GM12878 (cell line): ENCODE measurements around the gene TMED7. TPM values are rescaled to one million over a fixed set of nuclear protein-coding genes. Genes with fewer than 3 reads are reported as not detected.

Experiments used
- ATAC-seq: fragments of 200-7000 bp; cut with Tn5 transposase; 3 replicates; pipeline ENCODE4 v1.9.1; 2020; ENCODE audit warnings: mild to moderate bottlenecking, moderate library complexity
- BruUV-seq: library from RNA; stranded (reverse); fragments of 400-500 nt; replicated peaks from 2 replicates; lab custom pipeline; 2021; lab: Mats Ljungman, UMichigan
- CTCF ChIA-PET: fragments of 300-600 bp; sonication (Branson Sonifier 250); formaldehyde crosslinking; extraction: SDS; loops from one replicate; lab custom pipeline; 2021; ENCODE audit warnings: inconsistent platforms; lab: Yijun Ruan, JAX
- POLR2A ChIA-PET: fragments of 350-600 bp; formaldehyde crosslinking; extraction: SDS; loops from one replicate; lab custom pipeline; 2021; ENCODE audit warnings: inconsistent platforms; lab: Charles Lee
- RAD21 ChIA-PET: fragments of 300-600 bp; sonication (Branson Sonifier 250); formaldehyde crosslinking; loops from one replicate; lab custom pipeline; 2023; ENCODE audit warnings: antibody characterized with exemption; ENCODE audit not compliant: unreplicated experiment; lab: Charles Lee
- SMC1A ChIA-PET: fragments of 300-600 bp; sonication (Branson Sonifier 250); formaldehyde crosslinking; loops from one replicate; lab custom pipeline; 2023; ENCODE audit not compliant: unreplicated experiment, uncharacterized antibody; lab: Charles Lee
- DNase-seq: peaks from one replicate; pipeline ENCODE4 v3.0.0-alpha.2; 2011; ENCODE audit warnings: low read depth, low spot score
- FAIRE-seq: peaks from 3 replicates; lab custom pipeline; 2011; peaks lifted over from hg19 to GRCh38; lab: Jason Lieb, UNC
- H2AFZ ChIP-seq: 2 replicates; pipeline ENCODE4 v1.6.0; 2011; ENCODE audit warnings: low read depth, low read length, control low read depth; ENCODE audit not compliant: control insufficient read depth
- H3K27ac ChIP-seq: 2 replicates; pipeline ENCODE4 v1.5.1; 2011; ENCODE audit warnings: control low read depth; ENCODE audit not compliant: control insufficient read depth, insufficient read depth
- H3K27me3 ChIP-seq, 2 experiments: replicated peaks in 1 of 2; 2 replicates each; pipeline versions ENCODE4 v1.6.0 to v1.6.1; 2011; ENCODE audit warnings: low read length in 1 of 2; ENCODE audit not compliant: control insufficient read depth in 2 of 2, insufficient read depth in 2 of 2
- H3K36me3 ChIP-seq, 2 experiments: 2 replicates each; pipeline ENCODE4 v1.5.1; 2011; ENCODE audit warnings: low read length in 1 of 2; ENCODE audit not compliant: control insufficient read depth in 2 of 2, insufficient read depth in 2 of 2
- H3K4me1 ChIP-seq: 2 replicates; pipeline ENCODE4 v1.6.1; 2011; ENCODE audit warnings: mild to moderate bottlenecking, low read length, moderate library complexity, mixed read lengths; ENCODE audit not compliant: control insufficient read depth, insufficient read depth
- H3K4me2 ChIP-seq: 2 replicates; pipeline ENCODE4 v1.6.0; 2011; ENCODE audit warnings: control low read depth; ENCODE audit not compliant: control insufficient read depth, insufficient read depth
- H3K4me3 ChIP-seq: fragments of 200-600 bp; sonication (generic); 2 replicates; pipeline ENCODE4 v1.5.1; 2016
- H3K79me2 ChIP-seq: 2 replicates; pipeline ENCODE4 v1.6.0; 2011; ENCODE audit warnings: low read length; ENCODE audit not compliant: control insufficient read depth, insufficient read depth
- H3K9ac ChIP-seq: 2 replicates; pipeline ENCODE4 v1.8.0; 2011; ENCODE audit warnings: low read length, control low read depth, mixed read lengths; ENCODE audit not compliant: control insufficient read depth, insufficient read depth
- H3K9me3 ChIP-seq: replicated peaks from 3 replicates; pipeline ENCODE4 v1.5.1; 2011; ENCODE audit warnings: mild to moderate bottlenecking, low read length; ENCODE audit not compliant: control insufficient read depth, insufficient read depth
- H4K20me1 ChIP-seq: 2 replicates; pipeline ENCODE4 v1.6.0; 2011; ENCODE audit not compliant: control insufficient read depth, insufficient read depth
- CEBPB ChIP-seq, 2 experiments: fragments of 150-350 bp in 1 of 2; IDR thresholded peaks; 2 replicates each; pipeline ENCODE4 v1.6.1; 2012 to 2014; ENCODE audit warnings: low read depth in 2 of 2, low read length in 2 of 2, borderline replicate concordance in 1 of 2, inconsistent platforms in 1 of 2
- SIX5 ChIP-seq: IDR thresholded peaks from 2 replicates; pipeline ENCODE4 v1.6.1; 2011; ENCODE audit warnings: mild to moderate bottlenecking, low read depth, low read length, moderate library complexity; ENCODE audit not compliant: severe bottlenecking
- WGBS: methylation state at CpG from one replicate; pipeline ENCODE4 v1.1.6; 2016; ENCODE audit warnings: low lambda C conversion rate; ENCODE audit not compliant: insufficient replicate concordance, insufficient coverage; ENCODE audit errors: missing lambda C conversion rate; 5-methylcytosine and 5-hydroxymethylcytosine counted together
- in situ Hi-C: fragments of 300-500 bp; cut with MboI; formaldehyde crosslinking; loops from 9 replicates; pipeline ENCODE4 v1.14.3; 2018; ENCODE audit warnings: mixed read lengths
- intact Hi-C: fragments of 100-400 bp; cut with micrococcal nuclease; formaldehyde crosslinking; loops from one replicate; pipeline ENCODE4 v1.14.2; 2022; ENCODE audit not compliant: unreplicated experiment
- polyA plus RNA-seq, 11 experiments: library from polyadenylated mRNA; depleted of rRNA in 4 of 11; unstranded in 6 of 11; stranded (reverse) in 5 of 11; fragments of >200 nt; fragmentation: Nextera tagmentation in 4 of 11; fragmentation: Illumina TruSeq in 1 of 11; extraction: Ambion mirVana in 4 of 11; extraction: Trizol in 1 of 11; gene quantifications; 1 replicate in 1 of 11; 2 replicates in 10 of 11; pipeline versions ENCODE4 v1.2.1 to v1.2.3, GENCODE V29; 2011 to 2016; ENCODE audit warnings: inconsistent platforms in 2 of 11, missing spikeins in 2 of 11, low read depth in 1 of 11
- total RNA-seq, 4 experiments: library from RNA; depleted of rRNA in 3 of 4; stranded (reverse); fragments of >200 nt in 3 of 4; fragmentation: Illumina TruSeq in 1 of 4; extraction: Trizol in 1 of 4; gene quantifications; 2 replicates each; pipeline versions ENCODE4 v1.2.1 to v1.2.3, GENCODE V29; 2013 to 2021
- TF ChIP-seq, protein P1 (sequence below): fragments of 450-650 bp; formaldehyde crosslinking; IDR thresholded peaks from 2 replicates; pipeline ENCODE4 v1.5.0; 2022; ENCODE audit warnings: mild to moderate bottlenecking, missing genetic modification characterization

TMED7 gene
- total and polyA plus RNA-seq, 10 of the 15 experiments (the other 5 are each of a cell fraction or from before 2014, with no cell fraction given): 8.0 to 37.3 (median 25.2) TPM

DNA sequence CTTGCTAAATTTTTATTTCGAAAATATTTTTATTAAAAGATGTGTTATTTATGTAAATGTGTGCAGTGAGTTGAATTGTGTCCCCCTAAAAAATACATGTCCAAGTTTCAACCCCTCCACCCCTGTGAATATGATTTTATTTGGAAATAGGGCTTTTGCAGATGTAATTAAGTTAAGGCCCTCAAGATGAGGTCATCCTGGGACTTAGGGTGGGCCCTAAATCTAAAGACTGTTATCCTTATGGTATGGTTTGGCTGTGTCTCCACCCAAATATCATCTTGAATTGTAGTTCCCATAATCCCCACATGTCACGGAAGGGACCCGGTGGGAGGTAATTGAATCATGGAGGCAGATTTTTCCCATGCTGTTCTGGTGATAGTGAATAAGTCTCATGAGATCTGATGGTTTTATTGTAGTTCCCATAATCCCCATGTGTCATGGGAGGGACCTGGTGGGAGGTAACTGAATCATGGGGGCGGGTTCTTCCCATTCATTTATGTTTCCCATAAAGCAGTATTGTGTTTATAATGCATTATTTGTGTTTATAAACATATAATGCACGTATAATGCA is 1.5 kb upstream of the TMED7 start:
- DNase-seq (no peak), FAIRE-seq (no peak), ATAC-seq (no peak)
- H3K27ac ChIP-seq: no peak overlapping the region
- peaks cover 0 to 6% of the 10 kb centered on the region in 2 experiments; a peak in 1 of 4 replicates for H3K36me3 ChIP-seq
- H2AFZ ChIP-seq: no peak overlapping the region
- intact Hi-C loops (no loop called here), in situ Hi-C loops (no loop called here)
- H3K4me1 ChIP-seq: peaks cover 5% of the 10 kb centered on the region; the same call in 1 of the 2 replicates
- H3K4me3 ChIP-seq: no peak overlapping the region
- H3K4me2 ChIP-seq: no peak overlapping the region
- ChIA-PET CTCF (interaction anchor here (0.6 to 1.1 kb wide), 2 partner anchors 11 to 45 kb away, joined by 3 read pairs; no protein-coding TSS in a partner anchor), RAD21 (interaction anchor here (0.7 kb wide), 1 partner anchor 10 kb away, joined by 3 read pairs; no protein-coding TSS in a partner anchor), POLR2A (no interaction called here), SMC1A (no interaction called here)
- H3K79me2 ChIP-seq: peaks cover 41% of the 10 kb centered on the region
- no peaks in the 10 kb centered on the region for H3K27me3 ChIP-seq
- 88% methylated on average over 5 of the region's 5 CpGs for WGBS
- TF ChIP-seq CEBPB (IDR thresholded peaks at IDR 0.05; ENCODE audit: borderline replicate concordance in 1 of 2, low read depth in 2 of 2, low read length in 2 of 2) (no peak), SIX5 (no peak)
- TF ChIP-seq, protein P1, sequence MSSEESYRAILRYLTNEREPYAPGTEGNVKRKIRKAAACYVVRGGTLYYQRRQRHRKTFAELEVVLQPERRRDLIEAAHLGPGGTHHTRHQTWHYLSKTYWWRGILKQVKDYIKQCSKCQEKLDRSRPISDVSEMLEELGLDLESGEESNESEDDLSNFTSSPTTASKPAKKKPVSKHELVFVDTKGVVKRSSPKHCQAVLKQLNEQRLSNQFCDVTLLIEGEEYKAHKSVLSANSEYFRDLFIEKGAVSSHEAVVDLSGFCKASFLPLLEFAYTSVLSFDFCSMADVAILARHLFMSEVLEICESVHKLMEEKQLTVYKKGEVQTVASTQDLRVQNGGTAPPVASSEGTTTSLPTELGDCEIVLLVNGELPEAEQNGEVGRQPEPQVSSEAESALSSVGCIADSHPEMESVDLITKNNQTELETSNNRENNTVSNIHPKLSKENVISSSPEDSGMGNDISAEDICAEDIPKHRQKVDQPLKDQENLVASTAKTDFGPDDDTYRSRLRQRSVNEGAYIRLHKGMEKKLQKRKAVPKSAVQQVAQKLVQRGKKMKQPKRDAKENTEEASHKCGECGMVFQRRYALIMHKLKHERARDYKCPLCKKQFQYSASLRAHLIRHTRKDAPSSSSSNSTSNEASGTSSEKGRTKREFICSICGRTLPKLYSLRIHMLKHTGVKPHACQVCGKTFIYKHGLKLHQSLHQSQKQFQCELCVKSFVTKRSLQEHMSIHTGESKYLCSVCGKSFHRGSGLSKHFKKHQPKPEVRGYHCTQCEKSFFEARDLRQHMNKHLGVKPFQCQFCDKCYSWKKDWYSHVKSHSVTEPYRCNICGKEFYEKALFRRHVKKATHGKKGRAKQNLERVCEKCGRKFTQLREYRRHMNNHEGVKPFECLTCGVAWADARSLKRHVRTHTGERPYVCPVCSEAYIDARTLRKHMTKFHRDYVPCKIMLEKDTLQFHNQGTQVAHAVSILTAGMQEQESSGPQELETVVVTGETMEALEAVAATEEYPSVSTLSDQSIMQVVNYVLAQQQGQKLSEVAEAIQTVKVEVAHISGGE (CRISPR knock-in tag): no peak
- H3K9ac ChIP-seq: no peak overlapping the region
- H3K9me3 ChIP-seq: no peaks in the 10 kb centered on the region
- H4K20me1 ChIP-seq: 0 out of 2 replicates have a peak, but pooled peaks cover under 1% of the 10 kb centered on the region
- no TSS peak for BruUV-seq
